Measurements from ENCODE around the gene ULK2. TPM values are rescaled to one million over a fixed set of nuclear protein-coding genes. Genes with fewer than 3 reads are reported as not detected.

Gene ULK2
- polyA plus RNA-seq, 1 donor from 2014 or later: 55.1 TPM

DNA sequence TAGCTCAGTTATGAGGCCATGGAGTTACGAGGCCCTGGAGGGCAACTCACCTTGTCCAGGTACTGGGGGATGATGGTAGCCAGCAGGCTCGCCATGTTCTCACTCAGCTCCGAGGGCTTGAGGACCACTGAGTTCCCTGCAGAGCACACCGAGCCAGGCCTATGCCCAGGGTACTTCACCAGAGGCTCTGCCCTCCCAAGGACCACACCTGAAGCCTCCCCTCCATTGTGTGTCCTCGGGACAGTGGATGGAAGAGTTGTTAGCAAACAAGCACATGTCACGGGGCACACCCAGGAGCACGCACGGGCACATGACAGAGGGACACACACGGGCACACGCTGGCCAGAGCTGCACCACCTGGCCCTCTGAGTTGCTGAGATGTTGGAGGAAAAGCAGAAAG lies 125.2 kb downstream of the ULK2 start:
- no peak overlapping the region for H3K27ac ChIP-seq (ENCODE audit: low read length)
- no peaks in the 10 kb centered on the region for H3K27me3 ChIP-seq (ENCODE audit: insufficient read depth, low read depth, low read length)
- H4K20me1 ChIP-seq (ENCODE audit: insufficient read depth): no peaks in the 10 kb centered on the region
- H3K36me3 ChIP-seq (ENCODE audit: insufficient read depth, low read length): no peaks in the 10 kb centered on the region
- H3K9me3 ChIP-seq (ENCODE audit: low read length): no peaks in the 10 kb centered on the region
- no peaks in the 10 kb centered on the region for H3F3A ChIP-seq (ENCODE audit: insufficient read depth, low read length, poor library complexity, severe bottlenecking)
- TF ChIP-seq, protein P1, sequence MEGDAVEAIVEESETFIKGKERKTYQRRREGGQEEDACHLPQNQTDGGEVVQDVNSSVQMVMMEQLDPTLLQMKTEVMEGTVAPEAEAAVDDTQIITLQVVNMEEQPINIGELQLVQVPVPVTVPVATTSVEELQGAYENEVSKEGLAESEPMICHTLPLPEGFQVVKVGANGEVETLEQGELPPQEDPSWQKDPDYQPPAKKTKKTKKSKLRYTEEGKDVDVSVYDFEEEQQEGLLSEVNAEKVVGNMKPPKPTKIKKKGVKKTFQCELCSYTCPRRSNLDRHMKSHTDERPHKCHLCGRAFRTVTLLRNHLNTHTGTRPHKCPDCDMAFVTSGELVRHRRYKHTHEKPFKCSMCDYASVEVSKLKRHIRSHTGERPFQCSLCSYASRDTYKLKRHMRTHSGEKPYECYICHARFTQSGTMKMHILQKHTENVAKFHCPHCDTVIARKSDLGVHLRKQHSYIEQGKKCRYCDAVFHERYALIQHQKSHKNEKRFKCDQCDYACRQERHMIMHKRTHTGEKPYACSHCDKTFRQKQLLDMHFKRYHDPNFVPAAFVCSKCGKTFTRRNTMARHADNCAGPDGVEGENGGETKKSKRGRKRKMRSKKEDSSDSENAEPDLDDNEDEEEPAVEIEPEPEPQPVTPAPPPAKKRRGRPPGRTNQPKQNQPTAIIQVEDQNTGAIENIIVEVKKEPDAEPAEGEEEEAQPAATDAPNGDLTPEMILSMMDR (IDR thresholded peaks at IDR 0.05; ENCODE audit: poor library complexity, severe bottlenecking): no peak
- TF ChIP-seq, protein P2, sequence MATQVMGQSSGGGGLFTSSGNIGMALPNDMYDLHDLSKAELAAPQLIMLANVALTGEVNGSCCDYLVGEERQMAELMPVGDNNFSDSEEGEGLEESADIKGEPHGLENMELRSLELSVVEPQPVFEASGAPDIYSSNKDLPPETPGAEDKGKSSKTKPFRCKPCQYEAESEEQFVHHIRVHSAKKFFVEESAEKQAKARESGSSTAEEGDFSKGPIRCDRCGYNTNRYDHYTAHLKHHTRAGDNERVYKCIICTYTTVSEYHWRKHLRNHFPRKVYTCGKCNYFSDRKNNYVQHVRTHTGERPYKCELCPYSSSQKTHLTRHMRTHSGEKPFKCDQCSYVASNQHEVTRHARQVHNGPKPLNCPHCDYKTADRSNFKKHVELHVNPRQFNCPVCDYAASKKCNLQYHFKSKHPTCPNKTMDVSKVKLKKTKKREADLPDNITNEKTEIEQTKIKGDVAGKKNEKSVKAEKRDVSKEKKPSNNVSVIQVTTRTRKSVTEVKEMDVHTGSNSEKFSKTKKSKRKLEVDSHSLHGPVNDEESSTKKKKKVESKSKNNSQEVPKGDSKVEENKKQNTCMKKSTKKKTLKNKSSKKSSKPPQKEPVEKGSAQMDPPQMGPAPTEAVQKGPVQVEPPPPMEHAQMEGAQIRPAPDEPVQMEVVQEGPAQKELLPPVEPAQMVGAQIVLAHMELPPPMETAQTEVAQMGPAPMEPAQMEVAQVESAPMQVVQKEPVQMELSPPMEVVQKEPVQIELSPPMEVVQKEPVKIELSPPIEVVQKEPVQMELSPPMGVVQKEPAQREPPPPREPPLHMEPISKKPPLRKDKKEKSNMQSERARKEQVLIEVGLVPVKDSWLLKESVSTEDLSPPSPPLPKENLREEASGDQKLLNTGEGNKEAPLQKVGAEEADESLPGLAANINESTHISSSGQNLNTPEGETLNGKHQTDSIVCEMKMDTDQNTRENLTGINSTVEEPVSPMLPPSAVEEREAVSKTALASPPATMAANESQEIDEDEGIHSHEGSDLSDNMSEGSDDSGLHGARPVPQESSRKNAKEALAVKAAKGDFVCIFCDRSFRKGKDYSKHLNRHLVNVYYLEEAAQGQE (IDR thresholded peaks at IDR 0.05; ENCODE audit: borderline replicate concordance): no peak
- no peak for TF ChIP-seq SMC3 (conservative IDR thresholded peaks at IDR 0.05; ENCODE audit: poor library complexity)
- no peak overlapping the region for H3K4me3 ChIP-seq (ENCODE audit: low read length)
- no peak overlapping the region for H2AFZ ChIP-seq (ENCODE audit: low read depth, low read length)
- no peaks in the 10 kb centered on the region for H3K9me2 ChIP-seq (ENCODE audit: insufficient read depth, low read length)
- no peaks in the 10 kb centered on the region for H3K79me2 ChIP-seq (replicated peaks; ENCODE audit: insufficient read depth, low read length)
- no peak overlapping the region for H3K4me2 ChIP-seq (ENCODE audit: low read length)
- H3K9ac ChIP-seq (ENCODE audit: low read length): no peak overlapping the region

DNA sequence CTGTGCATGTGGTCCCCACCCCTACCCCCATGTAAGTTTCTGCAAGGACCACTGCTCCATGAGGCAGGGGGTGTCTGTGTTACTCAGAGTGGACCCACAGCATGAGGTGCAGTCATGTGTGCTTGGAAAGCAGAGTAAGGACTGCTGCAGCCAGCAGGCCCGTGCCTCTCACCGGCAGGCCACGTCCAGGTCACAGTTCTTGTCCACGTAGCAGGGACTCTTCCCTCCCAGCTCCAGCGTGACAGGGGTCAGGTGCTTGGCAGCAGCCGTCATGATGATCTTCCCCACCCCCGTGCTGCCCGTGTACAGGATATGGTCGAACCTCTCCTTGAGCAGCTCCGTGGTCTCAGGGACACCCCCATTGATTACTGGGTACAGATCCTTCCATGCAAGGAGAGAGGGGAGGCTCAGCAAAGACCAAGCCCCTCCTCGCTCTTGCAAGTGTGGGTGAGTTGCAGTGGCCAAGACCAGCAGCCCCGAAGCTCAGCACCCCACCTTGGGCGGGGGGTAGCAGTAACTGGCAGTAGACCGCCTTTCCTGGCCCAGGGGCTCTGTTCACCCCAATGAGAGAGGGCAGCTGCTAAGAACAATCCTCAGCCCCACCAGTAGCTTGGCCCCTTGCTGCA lies 125.8 kb downstream of the ULK2 start:
- no peaks in the 10 kb centered on the region for H3K9me2 ChIP-seq (ENCODE audit: insufficient read depth, low read length)
- H3K9ac ChIP-seq (ENCODE audit: low read length): no peak overlapping the region
- H3F3A ChIP-seq (ENCODE audit: insufficient read depth, low read length, poor library complexity, severe bottlenecking): no peaks in the 10 kb centered on the region
- no peaks in the 10 kb centered on the region for H3K36me3 ChIP-seq (ENCODE audit: insufficient read depth, low read length)
- no peaks in the 10 kb centered on the region for H3K9me3 ChIP-seq (ENCODE audit: low read length)
- H3K4me3 ChIP-seq (ENCODE audit: low read length): no peak overlapping the region
- H3K79me2 ChIP-seq (replicated peaks; ENCODE audit: insufficient read depth, low read length): no peaks in the 10 kb centered on the region
- H4K20me1 ChIP-seq (ENCODE audit: insufficient read depth): no peaks in the 10 kb centered on the region
- no peak overlapping the region for H3K4me2 ChIP-seq (ENCODE audit: low read length)
- H3K27me3 ChIP-seq (ENCODE audit: insufficient read depth, low read depth, low read length): no peaks in the 10 kb centered on the region
- TF ChIP-seq RAD21 (conservative IDR thresholded peaks at IDR 0.05): no peak
- no peak for TF ChIP-seq EP300 (conservative IDR thresholded peaks at IDR 0.05; ENCODE audit: poor library complexity, severe bottlenecking)
- H2AFZ ChIP-seq (ENCODE audit: low read depth, low read length): no peak overlapping the region
- no peak overlapping the region for H3K27ac ChIP-seq (ENCODE audit: low read length)

DNA sequence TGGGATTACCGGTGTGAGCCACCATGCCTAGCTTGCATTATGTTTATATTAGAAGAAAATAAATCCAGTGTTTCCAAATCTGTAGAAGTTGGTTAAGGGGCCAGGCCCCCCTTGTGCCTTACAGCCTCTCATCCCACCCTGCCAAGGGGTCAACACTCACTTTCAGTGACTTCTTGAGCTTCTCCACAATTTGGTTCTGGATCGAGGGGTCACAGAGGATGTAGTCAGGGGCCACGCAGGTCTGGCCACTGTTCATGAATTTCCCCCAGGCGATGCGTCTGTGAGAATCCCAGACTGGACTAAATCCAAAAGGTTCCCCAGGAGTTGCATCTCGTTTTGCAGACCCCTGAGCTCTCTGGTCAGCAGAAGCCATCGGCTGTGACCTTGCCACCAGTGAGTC lies 126.8 kb downstream of the ULK2 start:
- no peaks in the 10 kb centered on the region for H3F3A ChIP-seq (ENCODE audit: insufficient read depth, low read length, poor library complexity, severe bottlenecking)
- H3K79me2 ChIP-seq (replicated peaks; ENCODE audit: insufficient read depth, low read length): no peaks in the 10 kb centered on the region
- no peaks in the 10 kb centered on the region for H4K20me1 ChIP-seq (ENCODE audit: insufficient read depth)
- H3K9ac ChIP-seq (ENCODE audit: low read length): no peak overlapping the region
- H3K4me3 ChIP-seq (ENCODE audit: low read length): no peak overlapping the region
- TF ChIP-seq EP300 (conservative IDR thresholded peaks at IDR 0.05; ENCODE audit: poor library complexity, severe bottlenecking): no peak
- no peak for TF ChIP-seq SMC3 (conservative IDR thresholded peaks at IDR 0.05; ENCODE audit: poor library complexity)
- no peak for TF ChIP-seq TAF1 (IDR thresholded peaks at IDR 0.05; ENCODE audit: low read depth)
- TF ChIP-seq EZH2 (IDR thresholded peaks at IDR 0.05; ENCODE audit: borderline replicate concordance, insufficient read depth, low read length, poor library complexity, severe bottlenecking): no peak
- no peak for TF ChIP-seq MXI1 (conservative IDR thresholded peaks at IDR 0.05; ENCODE audit: poor library complexity, severe bottlenecking)
- TF ChIP-seq, protein P2 (IDR thresholded peaks at IDR 0.05; ENCODE audit: borderline replicate concordance): no peak
- TF ChIP-seq, protein P1 (IDR thresholded peaks at IDR 0.05; ENCODE audit: poor library complexity, severe bottlenecking): no peak
- no peak for TF ChIP-seq POLR2AphosphoS5 (IDR thresholded peaks at IDR 0.05)
- no peak for TF ChIP-seq RAD21 (conservative IDR thresholded peaks at IDR 0.05)
- no peaks in the 10 kb centered on the region for H3K27me3 ChIP-seq (ENCODE audit: insufficient read depth, low read depth, low read length)
- no peaks in the 10 kb centered on the region for H3K36me3 ChIP-seq (ENCODE audit: insufficient read depth, low read length)
- no peak overlapping the region for H2AFZ ChIP-seq (ENCODE audit: low read depth, low read length)
- no peak overlapping the region for H3K27ac ChIP-seq (ENCODE audit: low read length)
- no peak overlapping the region for H3K4me2 ChIP-seq (ENCODE audit: low read length)
- no peaks in the 10 kb centered on the region for H3K9me3 ChIP-seq (ENCODE audit: low read length)
- H3K9me2 ChIP-seq (ENCODE audit: insufficient read depth, low read length): no peaks in the 10 kb centered on the region

Measured in neural cell (in vitro differentiated cells).